Measurements from ENCODE around the gene VIL1.

The VIL1 gene

DNA sequence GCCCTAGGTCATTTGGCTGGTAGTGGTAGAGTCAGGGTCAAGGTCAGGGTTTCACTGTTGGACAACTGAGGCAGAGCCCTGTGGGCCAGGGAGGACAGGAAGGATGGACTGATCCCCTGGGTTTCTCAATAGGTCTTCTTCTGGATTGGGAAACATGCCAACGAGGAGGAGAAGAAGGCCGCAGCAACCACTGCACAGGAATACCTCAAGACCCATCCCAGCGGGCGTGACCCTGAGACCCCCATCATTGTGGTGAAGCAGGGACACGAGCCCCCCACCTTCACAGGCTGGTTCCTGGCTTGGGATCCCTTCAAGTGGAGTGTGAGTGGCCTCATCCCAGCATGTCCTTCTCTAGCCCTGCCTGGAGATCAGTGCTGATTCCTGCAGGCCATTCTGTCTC is 18.1 kb downstream of the VIL1 start:
- TF ChIP-seq, protein P1, sequence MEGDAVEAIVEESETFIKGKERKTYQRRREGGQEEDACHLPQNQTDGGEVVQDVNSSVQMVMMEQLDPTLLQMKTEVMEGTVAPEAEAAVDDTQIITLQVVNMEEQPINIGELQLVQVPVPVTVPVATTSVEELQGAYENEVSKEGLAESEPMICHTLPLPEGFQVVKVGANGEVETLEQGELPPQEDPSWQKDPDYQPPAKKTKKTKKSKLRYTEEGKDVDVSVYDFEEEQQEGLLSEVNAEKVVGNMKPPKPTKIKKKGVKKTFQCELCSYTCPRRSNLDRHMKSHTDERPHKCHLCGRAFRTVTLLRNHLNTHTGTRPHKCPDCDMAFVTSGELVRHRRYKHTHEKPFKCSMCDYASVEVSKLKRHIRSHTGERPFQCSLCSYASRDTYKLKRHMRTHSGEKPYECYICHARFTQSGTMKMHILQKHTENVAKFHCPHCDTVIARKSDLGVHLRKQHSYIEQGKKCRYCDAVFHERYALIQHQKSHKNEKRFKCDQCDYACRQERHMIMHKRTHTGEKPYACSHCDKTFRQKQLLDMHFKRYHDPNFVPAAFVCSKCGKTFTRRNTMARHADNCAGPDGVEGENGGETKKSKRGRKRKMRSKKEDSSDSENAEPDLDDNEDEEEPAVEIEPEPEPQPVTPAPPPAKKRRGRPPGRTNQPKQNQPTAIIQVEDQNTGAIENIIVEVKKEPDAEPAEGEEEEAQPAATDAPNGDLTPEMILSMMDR (IDR thresholded peaks at IDR 0.05; ENCODE audit: insufficient read depth, low read depth, low read length, missing control alignments), result no peak
- H3K4me3 ChIP-seq (ENCODE audit: low read length), result no peak overlapping the region
- DNase-seq (ENCODE audit: low read depth), result no peak

GRCh38 chr2:218437969-218438368 is 19.0 kb downstream of the VIL1 start:
- no peak overlapping the region for H3K4me3 ChIP-seq (ENCODE audit: low read length)
- TF ChIP-seq, protein P1 (IDR thresholded peaks at IDR 0.05; ENCODE audit: insufficient read depth, low read depth, low read length, missing control alignments), result no peak
- DNase-seq (ENCODE audit: low read depth), result no peak

DNA sequence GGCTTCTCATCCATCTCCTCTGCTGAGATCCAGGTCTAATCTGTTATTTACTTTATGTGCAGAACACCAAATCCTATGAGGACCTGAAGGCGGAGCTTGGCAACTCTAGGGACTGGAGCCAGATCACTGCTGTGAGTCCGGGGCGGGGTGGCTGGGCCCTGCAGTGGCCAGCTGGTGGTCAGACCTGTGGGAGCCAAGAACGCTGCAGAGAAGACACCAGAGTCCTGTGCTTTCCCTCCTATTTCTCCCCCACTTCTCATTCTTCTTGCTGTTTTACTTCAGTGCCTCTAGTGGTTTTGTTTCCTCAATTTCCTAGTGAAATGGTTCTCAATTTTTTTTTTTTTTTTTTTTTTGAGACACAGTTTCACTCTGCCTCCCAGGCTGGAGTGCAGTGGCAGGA is 19.7 kb downstream of the VIL1 start:
- no peak for DNase-seq (ENCODE audit: low read depth)
- H3K4me3 ChIP-seq (ENCODE audit: low read length), result no peak overlapping the region
- TF ChIP-seq, protein P1 (IDR thresholded peaks at IDR 0.05; ENCODE audit: insufficient read depth, low read depth, low read length, missing control alignments), result no peak

DNA sequence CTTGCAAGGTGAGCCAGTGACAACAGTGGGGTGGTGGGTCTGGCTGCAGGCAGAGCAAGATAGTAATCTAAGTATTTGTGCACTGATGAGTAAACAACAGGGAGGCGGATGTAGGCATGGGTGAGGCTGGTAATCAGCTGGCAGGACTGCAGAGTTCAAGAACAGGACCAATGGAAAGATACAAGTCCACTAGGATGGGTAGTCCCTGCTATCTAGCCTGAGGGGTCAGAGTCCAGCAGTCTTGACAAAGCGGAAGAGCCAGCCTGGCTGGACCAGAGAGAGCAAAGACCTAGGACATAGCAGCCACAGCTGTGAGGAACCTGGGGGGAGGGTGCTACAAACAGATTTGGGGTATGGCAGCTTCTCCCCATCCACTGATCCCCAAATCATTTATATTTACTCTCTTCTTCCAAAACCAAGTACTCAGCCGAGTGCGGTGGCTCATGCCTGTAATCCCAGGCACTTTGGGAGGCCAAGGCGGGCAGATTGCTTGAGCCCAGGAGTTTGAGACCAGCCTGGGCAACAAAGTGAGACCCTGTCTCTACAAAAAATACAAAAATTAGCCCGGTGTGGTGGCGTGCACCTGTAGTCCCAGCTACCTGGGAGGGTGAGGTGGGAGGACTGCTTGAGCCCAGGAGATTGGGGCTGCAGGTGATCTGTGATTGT is 25.9 kb downstream of the VIL1 start:
- H3K4me3 ChIP-seq (ENCODE audit: low read length), result no peak overlapping the region
- no peak for DNase-seq (ENCODE audit: low read depth)
- TF ChIP-seq, protein P1 (IDR thresholded peaks at IDR 0.05; ENCODE audit: insufficient read depth, low read depth, low read length, missing control alignments), result no peak

GRCh38 chr2:218445602-218446001 is 26.7 kb downstream of the VIL1 start:
- no peak overlapping the region for H3K4me3 ChIP-seq (ENCODE audit: low read length)
- DNase-seq (ENCODE audit: low read depth), result no peak
- TF ChIP-seq, protein P1 (IDR thresholded peaks at IDR 0.05; ENCODE audit: insufficient read depth, low read depth, low read length, missing control alignments), result no peak

DNA sequence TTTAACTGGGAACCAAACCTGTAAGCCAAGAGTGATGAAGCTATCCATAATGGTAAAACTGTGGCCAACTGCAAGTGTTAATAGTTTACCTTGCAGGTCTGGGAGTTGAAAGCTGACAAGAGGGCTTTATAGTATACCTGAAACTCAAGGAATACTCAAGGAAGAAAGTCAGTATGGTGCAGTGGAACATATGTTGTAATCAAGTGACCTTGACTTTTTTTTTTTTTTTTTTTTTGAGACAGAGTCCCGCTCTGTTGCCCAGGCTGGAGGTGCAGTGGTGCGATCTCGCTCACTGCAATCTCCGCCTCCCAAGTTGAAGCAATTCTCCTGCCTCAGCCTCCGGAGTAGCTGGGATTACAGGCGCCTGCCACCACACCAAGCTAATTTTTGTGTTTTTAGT is 27.6 kb downstream of the VIL1 start:
- TF ChIP-seq, protein P1 (IDR thresholded peaks at IDR 0.05; ENCODE audit: insufficient read depth, low read depth, low read length, missing control alignments), result no peak
- DNase-seq (ENCODE audit: low read depth), result no peak
- no peak overlapping the region for H3K4me3 ChIP-seq (ENCODE audit: low read length)

DNA sequence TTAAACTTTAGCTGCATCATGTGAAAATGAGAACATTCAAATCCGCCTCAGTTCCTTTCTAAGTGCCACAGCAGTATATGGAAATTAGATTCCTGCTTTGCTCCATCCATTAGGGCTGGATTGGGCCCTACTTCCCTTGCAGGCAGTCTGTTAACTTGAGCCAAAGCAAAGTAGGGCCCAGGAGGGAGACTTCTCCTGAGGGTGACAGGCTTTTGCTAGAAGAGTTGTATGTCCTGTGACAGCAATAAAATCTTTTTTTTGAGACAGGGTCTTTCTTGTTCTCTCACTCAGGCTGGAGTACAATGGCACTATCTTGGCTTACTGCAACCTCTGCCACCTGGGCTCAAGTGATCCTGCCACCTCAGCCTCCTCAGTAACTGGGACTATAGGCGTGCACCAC is 28.1 kb downstream of the VIL1 start:
- no peak for DNase-seq (ENCODE audit: low read depth)
- TF ChIP-seq, protein P1 (IDR thresholded peaks at IDR 0.05; ENCODE audit: insufficient read depth, low read depth, low read length, missing control alignments), result no peak
- H3K4me3 ChIP-seq (ENCODE audit: low read length), result no peak overlapping the region
